OCI-LY7 (cell line): ENCODE data around the gene FBLN2.

ENCODE experiments used
- CTCF ChIP-seq: fragments of 200-600 bp; sonication (generic); conservative IDR thresholded peaks from 2 replicates; pipeline ENCODE4 v1.5.1; 2014; ENCODE audit warnings: mild to moderate bottlenecking, antibody characterized with exemption, low read length, moderate library complexity, mixed read lengths
- EZH2phosphoT487 ChIP-seq: fragments of 200-600 bp; sonication (generic); IDR thresholded peaks from 2 replicates; pipeline ENCODE4 v1.6.1; 2018; ENCODE audit warnings: low read depth, borderline replicate concordance, mild to moderate bottlenecking, mixed run types, antibody characterized with exemption, low read length, moderate library complexity, mixed read lengths

DNA sequence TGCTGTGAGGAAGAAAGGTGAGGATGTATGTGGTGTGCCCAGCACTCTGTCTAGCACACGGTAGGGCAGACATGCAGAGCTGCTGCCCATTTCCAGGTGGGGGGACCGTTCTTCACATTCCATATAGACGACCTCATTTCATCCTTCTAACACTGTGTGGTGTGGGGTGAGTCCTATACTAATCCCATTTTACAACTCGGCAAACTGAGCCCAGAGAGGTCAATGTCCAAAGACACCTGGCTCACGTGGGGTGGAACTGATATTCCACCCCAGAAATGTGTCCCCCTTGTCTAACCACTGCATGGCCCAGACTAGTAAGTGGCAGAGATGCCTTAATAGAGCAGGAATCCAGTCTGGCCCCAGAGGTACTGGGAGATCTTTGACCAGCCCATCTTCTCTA lies 119.2 kb downstream of the FBLN2 start:
- TF ChIP-seq CTCF (no peak), EZH2phosphoT487 (no peak)
